Osteoblast (primary cell): ENCODE data around the gene IDUA. TPM values are rescaled to one million over a fixed set of nuclear protein-coding genes. Genes with fewer than 3 reads are reported as not detected.

Experiments used
- DNase-seq: peaks from one replicate; pipeline ENCODE4 v3.0.0; 2011; ENCODE audit warnings: low spot score, mixed read lengths; ENCODE audit not compliant: insufficient read length; ENCODE audit errors: missing footprints
- H2AFZ ChIP-seq: 2 replicates; pipeline ENCODE4 v1.6.0; 2011; ENCODE audit warnings: mild to moderate bottlenecking, low read length
- H3K27ac ChIP-seq: 2 replicates; pipeline ENCODE4 v1.5.1; 2011; ENCODE audit warnings: mild to moderate bottlenecking, low read depth, low read length, moderate library complexity
- H3K27me3 ChIP-seq: 2 replicates; pipeline ENCODE4 v1.6.0; 2012; ENCODE audit warnings: mild to moderate bottlenecking, control low read depth, inconsistent platforms, low read length, moderate library complexity; ENCODE audit not compliant: insufficient read depth
- H3K36me3 ChIP-seq: 2 replicates; pipeline ENCODE4 v1.5.1; 2011; ENCODE audit warnings: mild to moderate bottlenecking, low read length, control low read depth, moderate library complexity; ENCODE audit not compliant: insufficient read depth
- H3K4me1 ChIP-seq: 2 replicates; pipeline ENCODE4 v1.5.1; 2011; ENCODE audit warnings: mild to moderate bottlenecking, low read length, control low read depth, moderate library complexity; ENCODE audit not compliant: insufficient read depth
- H3K4me2 ChIP-seq: 2 replicates; pipeline ENCODE4 v1.6.0; 2011; ENCODE audit warnings: mild to moderate bottlenecking, low read length; ENCODE audit not compliant: insufficient read depth
- H3K4me3 ChIP-seq: fragments of 200-600 bp; sonication (generic); 3 replicates; pipeline ENCODE4 v1.5.1; 2012; ENCODE audit warnings: mild to moderate bottlenecking, low read length, inconsistent platforms; ENCODE audit not compliant: insufficient read depth
- H3K79me2 ChIP-seq: 2 replicates; pipeline ENCODE4 v1.6.0; 2012; ENCODE audit warnings: mild to moderate bottlenecking, low read length, control low read depth, inconsistent platforms; ENCODE audit not compliant: insufficient read depth
- H3K9me3 ChIP-seq: 2 replicates; pipeline ENCODE4 v1.5.1; 2011; ENCODE audit warnings: low read depth, low read length, control low read depth
- H4K20me1 ChIP-seq: 2 replicates; pipeline ENCODE4 v1.6.0; 2012; ENCODE audit warnings: mild to moderate bottlenecking, low read length, control low read depth; ENCODE audit not compliant: insufficient read depth
- CTCF ChIP-seq: IDR thresholded peaks from 2 replicates; pipeline ENCODE4 v1.5.1; 2011; ENCODE audit warnings: mild to moderate bottlenecking, low read depth, low read length, moderate library complexity; ENCODE audit errors: extremely low read depth
- total RNA-seq: library from RNA; depleted of rRNA; stranded (reverse); fragments of >200 nt; gene quantifications from 2 replicates; pipeline ENCODE4 v1.2.3, GENCODE V29; 2012

IDUA gene
- total RNA-seq, 1 donor, result 26.4 TPM

DNA sequence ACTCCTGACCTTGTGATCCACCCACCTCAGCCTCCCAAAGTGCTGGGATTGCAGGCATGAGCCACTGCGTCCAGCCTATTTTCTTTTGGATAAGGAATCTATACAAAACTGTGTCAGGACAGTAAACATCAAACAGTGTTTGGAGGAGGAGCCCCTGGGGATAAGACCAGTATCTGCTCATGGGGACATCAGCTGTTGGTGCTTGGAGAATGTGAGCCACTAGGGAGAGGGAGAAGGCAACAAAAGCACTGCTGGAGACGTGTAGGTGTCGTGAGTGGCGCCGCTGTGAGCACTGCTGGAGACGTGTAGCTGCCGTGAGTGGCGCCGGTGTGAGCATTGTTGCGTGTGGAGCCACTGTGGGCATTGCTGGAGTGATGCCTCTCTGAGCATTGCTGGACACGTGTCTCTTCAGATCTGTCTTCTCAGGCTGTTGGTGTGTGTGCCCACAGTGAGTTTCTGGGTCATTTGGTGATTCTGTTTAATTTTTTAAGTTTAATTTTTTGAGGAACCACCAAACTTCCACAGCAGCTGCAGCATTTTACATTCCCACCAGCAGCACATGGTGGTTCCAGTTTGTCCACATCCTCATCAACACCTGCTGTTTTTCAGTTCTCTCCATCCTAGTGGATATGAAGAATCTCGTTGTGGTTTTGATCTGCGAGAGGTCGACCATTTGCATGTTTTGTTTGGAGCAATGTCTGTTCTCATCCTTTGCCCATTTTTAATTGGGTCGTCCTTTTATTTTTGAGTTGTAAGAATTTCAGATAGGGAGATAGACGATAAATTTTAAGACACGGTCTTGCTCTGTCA, 32.4 kb upstream of the IDUA start:
- Histone ChIP-seq H3K9me3 (no peaks in the 10 kb centered on the region), H3K4me3 (no peak overlapping the region), H3K27ac (no peak overlapping the region), H3K27me3 (no peaks in the 10 kb centered on the region), H3K36me3 (peaks cover 6% of the 10 kb centered on the region), H3K4me2 (no peak overlapping the region), H3K79me2 (no peaks in the 10 kb centered on the region), H4K20me1 (peaks cover 5% of the 10 kb centered on the region), H2AFZ (no peak overlapping the region), H3K4me1 (no peaks in the 10 kb centered on the region)
- peak; percentile 70 for DNase-seq
- no peak for TF ChIP-seq CTCF

- no peak overlapping the region for H3K27ac ChIP-seq
- no peaks in the 10 kb centered on the region for H3K9me3 ChIP-seq
- H4K20me1 ChIP-seq, result peaks cover 5% of the 10 kb centered on the region
- no peaks in the 10 kb centered on the region for H3K27me3 ChIP-seq
- H3K4me2 ChIP-seq, result no peak overlapping the region
- no peaks in the 10 kb centered on the region for H3K4me1 ChIP-seq
- no peak for TF ChIP-seq CTCF
- H2AFZ ChIP-seq, result no peak overlapping the region
- H3K4me3 ChIP-seq, result no peak overlapping the region
- no peaks in the 10 kb centered on the region for H3K79me2 ChIP-seq
- peaks cover 8% of the 10 kb centered on the region for H3K36me3 ChIP-seq
- DNase-seq, result peak; percentile 61
These were observed 31.5 kb upstream of the IDUA start for GRCh38 chr4:955161-955921.

GRCh38 chr4:955931-956381, 30.9 kb upstream of the IDUA start:
- peak; percentile 77 for DNase-seq
- H3K79me2 ChIP-seq, result no peaks in the 10 kb centered on the region
- no peaks in the 10 kb centered on the region for H3K9me3 ChIP-seq
- no peak overlapping the region for H3K4me2 ChIP-seq
- H3K27ac ChIP-seq, result no peak overlapping the region
- TF ChIP-seq CTCF, result no peak
- peaks cover 8% of the 10 kb centered on the region for H3K36me3 ChIP-seq
- H2AFZ ChIP-seq, result no peak overlapping the region
- H3K27me3 ChIP-seq, result no peaks in the 10 kb centered on the region
- peaks cover 3% of the 10 kb centered on the region for H4K20me1 ChIP-seq
- no peaks in the 10 kb centered on the region for H3K4me1 ChIP-seq
- H3K4me3 ChIP-seq, result no peak overlapping the region
